Heart right ventricle (tissue), 16 donors: ENCODE measurements around the gene WAC. TPM values are rescaled to one million over a fixed set of nuclear protein-coding genes. Genes with fewer than 3 reads are reported as not detected.

Experiments used
- ATAC-seq, 8 donors: fragments of 200-7000 bp; cut with Tn5 transposase; one replicate each; pipeline ENCODE4 v1.9.1; 2020; ENCODE audit warnings: mild to moderate bottlenecking in 8 of 8, moderate library complexity in 8 of 8, moderate number of reproducible peaks in 1 of 8
- DNase-seq, 2 donors: peaks; one replicate each; pipeline ENCODE4 v3.0.0-alpha.2; 2020
- H3K27ac ChIP-seq, 10 donors: fragments of 200-600 bp; sonication (generic) in 2 of 10; one replicate each; pipeline versions ENCODE4 v1.5.0 to v1.8.0; 2020 to 2022; ENCODE audit warnings: mild to moderate bottlenecking in 3 of 10
- H3K27me3 ChIP-seq, 7 donors: fragments of 200-600 bp; one replicate each; pipeline ENCODE4 v1.8.0; 2021 to 2022; ENCODE audit warnings: mild to moderate bottlenecking in 2 of 7
- H3K36me3 ChIP-seq, 9 donors: fragments of 200-600 bp; sonication (generic) in 1 of 9; one replicate each; pipeline versions ENCODE4 v1.5.0 to v1.8.0; 2020 to 2022; ENCODE audit warnings: mild to moderate bottlenecking in 2 of 9
- H3K4me1 ChIP-seq, 9 donors: fragments of 200-600 bp; sonication (generic) in 1 of 9; one replicate each; pipeline versions ENCODE4 v1.5.0 to v1.8.0; 2020 to 2022; ENCODE audit warnings: mild to moderate bottlenecking in 4 of 9
- H3K4me3 ChIP-seq, 10 donors: fragments of 200-600 bp; sonication (generic) in 2 of 10; one replicate each; pipeline versions ENCODE4 v1.5.0 to v1.8.0; 2020 to 2022; ENCODE audit warnings: mild to moderate bottlenecking in 7 of 10, moderate library complexity in 2 of 10
- H3K9me3 ChIP-seq, 11 donors: fragments of 200-600 bp in 10 of 11; sonication (generic) in 2 of 11; one replicate each; pipeline versions ENCODE4 v1.5.0 to v1.8.0; 2013 to 2022; ENCODE audit warnings: mild to moderate bottlenecking in 2 of 11, control low read depth in 1 of 11, moderate library complexity in 1 of 11
- WGBS, 2 donors: extraction: QIAGEN DNeasy Blood & Tissue Kit; methylation state at CpG; one replicate each; pipeline ENCODE4 v1.1.7; 2013; ENCODE audit warnings: inconsistent platforms in 1 of 2; 5-methylcytosine and 5-hydroxymethylcytosine counted together
- intact Hi-C, 10 donors: fragments of 100-400 bp; cut with DNase I; formaldehyde crosslinking; loops; one replicate each; pipeline versions ENCODE4 v1.11.1 to v1.14.2; 2022
- polyA plus RNA-seq, 2 donors: library from polyadenylated mRNA; stranded (reverse); fragments of 200-250 nt; gene quantifications; one replicate each; pipeline ENCODE4 v1.2.3, GENCODE V29; 2013
- total RNA-seq, 10 donors: library from RNA; stranded (reverse); fragmentation: NEBNext Ultra II Directional in 3 of 10; extraction: Animal tissue kit (Norgen Biotek cat#: 25700) in 3 of 10; gene quantifications; one replicate each; pipeline versions ENCODE4 v1.2.1 to v1.2.4, GENCODE V29; 2021 to 2023
- TF ChIP-seq, protein P1 (sequence below), 9 donors: fragments of 200-600 bp; sonication (generic) in 2 of 9; IDR thresholded peaks; one replicate each; pipeline versions ENCODE4 v1.5.0 to v1.8.0; 2021 to 2022; ENCODE audit warnings: antibody characterized with exemption in 9 of 9, mild to moderate bottlenecking in 5 of 9, moderate library complexity in 1 of 9
- donor health status: Arrhythmogenic right ventricular cardiomyopathy.
- donor health status: ischemic (EF 13 %, LVEDD 7.1; RV severe dilation, severe dysfunction).
- donor health status: healthy with polysubstance abuse.
- donor health status: DM: no; HTN: yes; CAD: no.
- donor health status: DM: no; HTN: no; CAD: no.
- donor health status: ischemic (EF 25% LVEDD 6.9; RV normal size, moderate dysfunction).
- donor health status: ischemic (EF 25% LVEDD 5.7; RV mildly dilated, moderate dysfunction).
- donor health status: healthy.
- donor health status: DM: yes; HTN: yes; CAD: no.
- donor health status: Ischemic cardiomyopathy.
- donor health status: ischemic (EF 35%, LVEDD 5.7; RV mildly dilated, moderate dysfunction).
- donor health status: nonischemic (EF 11% LVEDD 7.7; RV severe dilation, severe dysfunction).
- donor health status: DM: yes; HTN: yes; CAD: no.
- donor health status: PGD.
- donor health status: ischemic (EF 29% LVEDD 5.4; RV normal size, mild dysfunction).
- donor health status: nonischemic (EF 23%, LVEDD 6.1; RV moderate dilation, normal function).

Gene WAC
- total and polyA plus RNA-seq, 12 donors, result 17.4 to 134 (median 93.9) TPM

DNA sequence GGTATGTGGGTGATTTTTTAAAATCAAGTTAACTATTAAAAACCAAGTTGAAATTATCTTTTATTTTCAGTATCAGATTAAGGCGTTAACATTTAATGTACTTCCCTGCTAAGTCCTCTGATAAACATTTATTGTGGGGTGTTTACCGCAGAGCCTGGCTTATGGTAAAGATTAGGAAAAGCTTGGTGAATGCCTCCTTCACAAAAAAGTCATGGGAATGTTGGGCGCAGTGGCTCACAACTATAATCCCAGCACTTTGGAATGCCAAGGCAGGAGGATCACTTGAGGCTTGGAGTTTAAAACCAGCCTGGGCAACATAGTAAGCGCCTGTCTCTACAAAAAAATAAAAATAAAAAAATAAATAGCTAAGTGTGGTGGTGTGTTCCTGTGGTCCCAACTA is 53.3 kb downstream of the WAC start:
- intact Hi-C loops, result loop anchor here in 7 of 10 donors (2.0 to 5.0 kb wide), 3 partner anchors 54 to 154 kb away; partner anchors contain the start of gene WAC (in 2 of the 7)
- no peaks in the 10 kb centered on the region for H3K27me3 ChIP-seq
- peaks cover 0 to 71% (median 52%) of the 10 kb centered on the region in 9 donors for H3K4me1 ChIP-seq
- peaks cover 0 to 86% (median 26%) of the 10 kb centered on the region in 9 donors for H3K36me3 ChIP-seq
- DNase-seq, result no peak
- H3K27ac ChIP-seq, result no peak overlapping the region
- H3K4me3 ChIP-seq, result no peak overlapping the region
- ATAC-seq, result no peak
- WGBS, 2 donors, result 93 to 95% methylated on average over 4 of the region's 4 CpGs
- no peaks in the 10 kb centered on the region for H3K9me3 ChIP-seq
- TF ChIP-seq, protein P1, sequence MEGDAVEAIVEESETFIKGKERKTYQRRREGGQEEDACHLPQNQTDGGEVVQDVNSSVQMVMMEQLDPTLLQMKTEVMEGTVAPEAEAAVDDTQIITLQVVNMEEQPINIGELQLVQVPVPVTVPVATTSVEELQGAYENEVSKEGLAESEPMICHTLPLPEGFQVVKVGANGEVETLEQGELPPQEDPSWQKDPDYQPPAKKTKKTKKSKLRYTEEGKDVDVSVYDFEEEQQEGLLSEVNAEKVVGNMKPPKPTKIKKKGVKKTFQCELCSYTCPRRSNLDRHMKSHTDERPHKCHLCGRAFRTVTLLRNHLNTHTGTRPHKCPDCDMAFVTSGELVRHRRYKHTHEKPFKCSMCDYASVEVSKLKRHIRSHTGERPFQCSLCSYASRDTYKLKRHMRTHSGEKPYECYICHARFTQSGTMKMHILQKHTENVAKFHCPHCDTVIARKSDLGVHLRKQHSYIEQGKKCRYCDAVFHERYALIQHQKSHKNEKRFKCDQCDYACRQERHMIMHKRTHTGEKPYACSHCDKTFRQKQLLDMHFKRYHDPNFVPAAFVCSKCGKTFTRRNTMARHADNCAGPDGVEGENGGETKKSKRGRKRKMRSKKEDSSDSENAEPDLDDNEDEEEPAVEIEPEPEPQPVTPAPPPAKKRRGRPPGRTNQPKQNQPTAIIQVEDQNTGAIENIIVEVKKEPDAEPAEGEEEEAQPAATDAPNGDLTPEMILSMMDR (IDR thresholded peaks at IDR 0.05), result no peak

DNA sequence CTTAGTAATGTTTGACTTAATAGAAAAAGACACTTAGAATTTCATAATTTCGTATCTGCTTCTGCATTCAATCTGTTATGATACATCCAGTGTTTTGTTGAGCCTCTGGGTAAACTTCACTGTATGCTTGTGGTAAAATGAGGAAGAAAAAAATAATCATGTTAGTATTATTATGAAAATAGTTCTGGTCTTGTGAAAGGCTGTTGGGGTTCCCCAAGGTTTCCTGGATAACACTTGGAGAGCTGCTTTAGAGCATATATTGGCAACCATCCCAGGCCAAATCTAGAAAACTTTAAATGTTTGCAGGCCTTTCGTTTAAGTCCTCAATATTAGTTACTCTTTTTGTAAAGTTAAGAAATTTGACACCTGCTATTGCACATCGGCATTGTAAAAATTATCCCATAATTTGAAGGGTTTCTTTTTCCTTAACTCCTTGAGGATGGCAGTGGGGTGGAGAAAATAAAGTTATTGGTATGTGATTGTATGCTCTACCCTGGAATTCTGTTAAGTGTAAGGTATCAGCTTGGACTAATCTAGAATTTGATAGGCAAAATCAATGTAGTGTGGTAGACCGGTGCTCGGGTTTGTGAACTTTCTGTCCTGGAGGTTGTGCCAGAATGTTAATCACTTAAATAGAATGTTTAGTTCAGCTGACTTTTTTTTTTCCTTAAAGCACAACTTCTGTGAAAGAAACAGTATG is 54.5 kb downstream of the WAC start:
- 27 to 29% methylated on average over 5 of the region's 5 CpGs for WGBS, 2 donors
- DNase-seq (no peak), ATAC-seq (peak in 6 of 8 donors; percentile 15 to 49 (median 28))
- H3K36me3 ChIP-seq, result peaks cover 0 to 87% (median 38%) of the 10 kb centered on the region in 9 donors
- no peak overlapping the region for H3K4me3 ChIP-seq
- TF ChIP-seq, protein P1 (IDR thresholded peaks at IDR 0.05), result no peak
- peak overlapping the region in 2 of 10 donors; percentile 13 to 42 for H3K27ac ChIP-seq
- H3K9me3 ChIP-seq, result no peaks in the 10 kb centered on the region
- intact Hi-C loops, result loop anchor here in 7 of 10 donors (2.0 to 5.0 kb wide), 3 partner anchors 55 to 155 kb away; partner anchors contain the start of gene WAC (in 2 of the 7)
- no peaks in the 10 kb centered on the region for H3K27me3 ChIP-seq
- peaks cover 0 to 58% (median 39%) of the 10 kb centered on the region in 9 donors for H3K4me1 ChIP-seq

DNA sequence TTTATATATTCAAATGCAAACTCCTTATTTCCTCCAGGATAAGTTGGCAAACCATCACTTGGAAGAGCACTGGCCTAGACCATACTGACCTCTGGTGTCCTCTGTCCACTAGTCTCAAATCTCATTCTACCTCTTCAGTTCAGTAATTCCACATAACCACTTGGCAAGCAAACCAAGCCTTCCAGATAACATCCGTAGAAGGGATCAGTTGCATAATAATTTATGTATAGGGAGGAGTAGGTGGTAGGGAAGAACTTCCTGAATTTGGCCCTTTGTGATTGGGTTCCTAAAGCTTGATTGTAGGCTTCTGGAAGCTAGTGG is 55.0 kb downstream of the WAC start:
- Histone ChIP-seq H3K4me1 (peaks cover 0 to 58% (median 37%) of the 10 kb centered on the region in 9 donors), H3K36me3 (peaks cover 0 to 89% (median 38%) of the 10 kb centered on the region in 9 donors), H3K27ac (peak overlapping the region in 4 of 10 donors; percentile 6 to 42 (median 26)), H3K4me3 (no peak overlapping the region), H3K27me3 (no peaks in the 10 kb centered on the region), H3K9me3 (no peaks in the 10 kb centered on the region)
- intact Hi-C loops, result loop anchor here in 7 of 10 donors (2.0 to 5.0 kb wide), 3 partner anchors 56 to 156 kb away; partner anchors contain the start of gene WAC (in 2 of the 7)
- DNase-seq, result no peak
- ATAC-seq, result peak; percentile 61 to 89 (median 82)
- WGBS, 2 donors, result 4 to 5% methylated on average over 1 of the region's 1 CpG
- TF ChIP-seq, protein P1 (IDR thresholded peaks at IDR 0.05), result peak in 8 of 9 donors; percentile 11 to 58 (median 38)

DNA sequence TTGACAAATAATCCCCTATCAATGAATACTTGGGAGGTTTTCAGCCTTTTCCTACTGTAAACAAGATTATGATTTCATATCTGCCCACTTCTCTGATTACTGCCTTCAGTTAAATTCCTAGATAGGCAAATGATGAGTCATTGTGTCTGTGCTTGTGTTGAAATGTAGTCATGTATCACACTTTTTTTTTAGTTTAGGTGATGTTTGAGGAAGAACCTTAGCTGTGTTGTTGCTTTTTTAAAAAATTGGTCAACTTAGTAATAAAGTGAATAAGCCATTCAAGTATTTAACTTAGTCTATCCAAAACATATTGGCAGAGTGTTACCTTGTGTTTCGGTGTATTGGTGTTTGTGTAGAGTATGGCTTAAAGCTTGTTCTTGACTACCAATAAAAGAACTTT is 60.0 kb downstream of the WAC start:
- TF ChIP-seq, protein P1 (IDR thresholded peaks at IDR 0.05), result no peak
- intact Hi-C loops, result no loop called here
- Histone ChIP-seq H3K36me3 (peaks cover 0 to 91% (median 28%) of the 10 kb centered on the region in 9 donors), H3K4me3 (no peak overlapping the region), H3K4me1 (peaks cover 0 to 61% (median 48%) of the 10 kb centered on the region in 9 donors), H3K9me3 (no peaks in the 10 kb centered on the region), H3K27me3 (no peaks in the 10 kb centered on the region), H3K27ac (no peak overlapping the region)
- ATAC-seq, result no peak
- DNase-seq, result no peak
- WGBS, 2 donors, result 96 to 100% methylated on average over 1 of the region's 1 CpG
